Measurements from ENCODE around the gene CCDC107.

DNA sequence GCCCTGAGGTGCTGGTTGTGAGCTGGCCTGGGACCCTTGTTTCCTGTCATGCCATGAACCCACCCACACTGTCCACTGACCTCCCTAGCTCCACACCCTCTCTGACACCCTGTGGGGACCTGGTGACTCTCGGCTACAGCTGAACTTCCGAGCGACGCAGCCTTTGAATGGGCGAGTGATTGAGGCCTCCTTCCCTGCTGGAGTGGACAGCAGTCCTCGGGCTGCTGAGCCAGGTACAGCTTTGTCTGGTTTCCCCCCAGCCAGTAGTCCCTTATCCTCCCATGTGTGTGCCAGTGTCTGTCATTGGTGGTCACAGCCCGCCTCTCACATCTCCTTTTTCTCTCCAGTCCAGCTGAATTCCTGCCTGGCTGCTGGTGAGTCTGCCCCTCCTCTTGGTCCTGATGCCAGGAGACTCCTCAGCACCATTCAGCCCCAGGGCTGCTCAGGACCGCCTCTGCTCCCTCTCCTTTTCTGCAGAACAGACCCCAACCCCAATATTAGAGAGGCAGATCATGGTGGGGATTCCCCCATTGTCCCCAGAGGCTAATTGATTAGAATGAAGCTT lies 21.8 kb downstream of the CCDC107 start:
- TF ChIP-seq GATA2 (IDR thresholded peaks at IDR 0.05; ENCODE audit: low read depth, low read length) (no peak), GATA3 (IDR thresholded peaks at IDR 0.05; ENCODE audit: low read depth, low read length) (no peak)
